Sigmoid colon (tissue), 4 donors: ENCODE measurements around the gene SH3PXD2B.

Experiments
- CTCF ChIP-seq, 4 experiments: fragments of 450-650 bp in 3 of 4; fragments of 200-600 bp in 1 of 4; IDR thresholded peaks; one replicate each; pipeline ENCODE4 v1.5.1; 2016 to 2019; ENCODE audit warnings: antibody characterized with exemption in 4 of 4, mild to moderate bottlenecking in 3 of 4, moderate library complexity in 2 of 4
- POLR2A ChIP-seq, 2 donors: fragments of 450-650 bp; IDR thresholded peaks; one replicate each; pipeline ENCODE4 v1.6.1; 2016; ENCODE audit warnings: antibody characterized with exemption in 2 of 2, mild to moderate bottlenecking in 2 of 2, moderate library complexity in 2 of 2
- POLR2AphosphoS5 ChIP-seq, 4 donors: sonication (generic); formaldehyde crosslinking; IDR thresholded peaks; one replicate each; pipeline ENCODE4 v1.6.1; 2017; ENCODE audit warnings: antibody characterized with exemption in 4 of 4

GRCh38 chr5:172364773-172365172 is 89.6 kb downstream of the SH3PXD2B start:
- no peak for TF ChIP-seq POLR2AphosphoS5 (IDR thresholded peaks at IDR 0.05)
- no peak for TF ChIP-seq POLR2A (IDR thresholded peaks at IDR 0.05)
- no peak for TF ChIP-seq CTCF (IDR thresholded peaks at IDR 0.05)
